Globus pallidus (tissue), 1 donor: Measurements from ENCODE around the gene PNLDC1.
"Not testable (repeated sequence)": the region's sequence is repeated elsewhere in the genome, so short reads cannot be mapped to it uniquely, and the experiment has no call there.

ENCODE experiments used
- DNase-seq: peaks from one replicate; pipeline ENCODE4 v3.0.0-alpha.2; 2015; ENCODE audit warnings: low spot score

Gene PNLDC1

DNA sequence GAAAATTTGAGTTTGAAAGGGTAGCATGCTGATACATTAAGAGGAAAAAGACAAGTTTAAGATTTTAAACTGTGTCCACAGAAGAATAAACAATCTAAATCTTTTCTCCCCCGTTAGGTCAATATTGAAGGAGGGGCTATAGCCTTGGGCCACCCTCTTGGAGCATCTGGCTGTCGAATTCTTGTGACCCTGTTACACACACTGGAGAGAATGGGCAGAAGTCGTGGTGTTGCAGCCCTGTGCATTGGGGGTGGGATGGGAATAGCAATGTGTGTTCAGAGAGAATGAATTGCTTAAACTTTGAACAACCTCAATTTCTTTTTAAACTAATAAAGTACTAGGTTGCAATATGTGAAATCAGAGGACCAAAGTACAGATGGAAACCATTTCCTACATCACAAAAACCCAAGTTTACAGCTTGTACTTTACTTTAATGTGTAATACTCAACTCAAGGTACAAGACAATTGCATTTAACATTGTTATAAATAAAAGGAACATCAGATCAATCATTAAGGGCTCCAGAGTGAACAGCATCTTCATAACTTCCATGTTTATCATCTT, 21.5 kb upstream of the PNLDC1 start:
- DNase-seq = no peak

- DNase-seq = no peak
These were observed 11.8 kb upstream of the PNLDC1 start for GRCh38 chr6:159788276-159788675.

DNA sequence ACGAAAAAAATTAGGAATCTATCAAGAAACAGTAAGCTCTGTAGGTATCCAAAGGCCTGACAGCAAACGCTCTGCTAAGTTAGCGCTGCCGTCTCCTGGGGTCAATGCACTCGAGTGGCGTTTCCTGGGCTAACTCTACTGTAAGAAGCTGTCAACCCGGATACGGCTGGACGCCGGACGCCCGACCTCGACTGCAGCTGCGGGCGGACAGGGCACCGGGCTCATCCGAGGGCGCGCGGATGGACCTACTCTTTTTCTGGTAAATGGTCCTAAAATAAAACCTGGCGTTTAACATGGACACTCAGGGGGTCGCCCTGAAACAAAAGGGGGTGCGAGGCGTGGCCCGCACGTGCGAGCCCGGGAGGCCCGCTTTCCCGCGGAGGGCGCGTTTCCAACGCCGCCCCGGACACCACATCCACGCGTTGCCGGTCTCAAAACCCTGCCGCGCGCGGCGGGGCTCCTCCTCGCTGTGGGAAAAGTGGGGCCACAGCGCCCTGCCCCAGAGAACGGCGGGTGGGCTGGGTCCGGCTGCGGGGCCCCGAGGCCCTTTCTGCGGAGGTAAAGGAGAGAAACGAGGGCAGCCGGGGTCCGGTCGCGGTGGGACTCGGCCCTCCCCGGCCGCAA, 11.2 kb upstream of the PNLDC1 start:
- no peak for DNase-seq

GRCh38 chr6:159789377-159790148, 10.5 kb upstream of the PNLDC1 start, which contains the start of gene TCP1:
TCP1 (minus strand) TSS chr6:159789602; CDS start chr6:159789468, 134 bp downstream.
- peak; percentile 100 for DNase-seq

GRCh38 chr6:159790149-159790955, 9.7 kb upstream of the PNLDC1 start, which contains the start of gene MRPL18:
MRPL18 (plus strand) TSS chr6:159790467; CDS start chr6:159790588, 121 bp downstream.
- peak; percentile 98 for DNase-seq

- DNase-seq = no peak
These were observed 9.0 kb upstream of the PNLDC1 start for GRCh38 chr6:159790956-159791598.

- DNase-seq = not testable (repeated sequence)
These were observed 5.1 kb upstream of the PNLDC1 start for GRCh38 chr6:159794976-159795375.

GRCh38 chr6:159797554-159797953, 2.5 kb upstream of the PNLDC1 start:
- no peak for DNase-seq

DNA sequence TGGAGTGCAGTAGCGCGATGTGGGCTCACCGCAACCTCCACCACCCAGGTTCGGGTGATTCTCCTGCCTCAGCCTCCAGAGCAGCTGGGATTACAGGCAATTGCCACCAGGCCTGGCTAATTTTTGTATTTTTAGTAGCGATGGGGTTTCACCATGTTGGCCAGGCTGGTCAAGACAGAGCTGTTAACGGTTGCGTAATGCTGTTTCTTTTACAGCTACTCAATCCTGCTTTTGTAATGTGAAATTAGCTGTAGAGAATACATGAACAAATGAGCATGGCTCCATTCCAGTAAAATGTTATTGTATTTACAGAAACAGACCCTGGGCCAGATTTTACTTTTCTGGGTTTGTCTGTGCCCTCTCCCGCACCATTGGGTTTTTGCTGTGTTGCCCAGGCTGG, 1.9 kb downstream of the PNLDC1 start:
- DNase-seq = no peak

DNA sequence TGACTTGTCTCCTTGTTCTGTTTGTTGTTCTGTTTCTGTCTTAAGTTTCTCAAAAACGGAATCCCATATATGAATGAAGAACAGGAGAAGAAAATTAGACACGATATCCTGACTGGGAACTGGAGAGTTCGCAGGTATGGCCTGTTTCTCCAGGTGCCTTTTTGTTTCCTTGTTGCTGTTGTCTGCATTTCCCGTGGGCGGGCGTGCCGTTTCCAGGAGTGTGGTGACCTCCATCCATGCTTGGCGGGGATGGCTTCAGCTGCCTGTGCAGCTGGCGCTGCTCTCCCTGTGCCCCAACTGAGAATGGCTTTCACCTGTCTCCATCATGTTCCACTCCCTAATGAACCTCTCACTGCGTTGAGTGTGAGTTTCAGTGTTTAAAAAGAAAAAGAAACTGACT, 4.4 kb downstream of the PNLDC1 start:
- no peak for DNase-seq

DNA sequence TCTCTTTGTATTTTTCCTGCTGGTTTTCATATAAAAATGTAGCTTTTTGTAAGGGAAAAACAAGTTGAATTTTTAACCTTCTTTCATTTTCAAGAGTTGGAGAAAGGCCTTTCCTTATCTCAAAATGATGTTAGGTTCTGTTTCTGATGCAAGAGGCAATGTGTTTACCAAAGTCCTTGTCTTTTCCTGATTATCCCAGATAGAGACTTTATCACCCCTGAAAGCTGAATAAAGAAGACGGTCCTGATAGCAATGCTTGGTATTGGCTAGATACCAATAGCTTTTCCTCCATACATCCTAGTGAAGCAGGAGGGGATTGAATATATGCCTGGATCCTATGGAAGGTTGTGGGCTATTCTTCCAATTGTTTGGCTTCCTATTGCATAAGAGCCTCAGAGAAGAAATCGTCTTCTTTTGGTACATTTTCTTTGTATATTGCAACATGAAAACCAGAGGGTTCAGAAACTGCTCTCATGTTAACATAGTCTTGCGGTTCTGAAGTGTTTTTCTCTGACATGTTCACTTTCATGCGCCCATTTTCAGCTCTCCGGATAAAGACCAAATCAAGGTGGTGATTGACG, 5.5 kb downstream of the PNLDC1 start:
- no peak for DNase-seq

DNA sequence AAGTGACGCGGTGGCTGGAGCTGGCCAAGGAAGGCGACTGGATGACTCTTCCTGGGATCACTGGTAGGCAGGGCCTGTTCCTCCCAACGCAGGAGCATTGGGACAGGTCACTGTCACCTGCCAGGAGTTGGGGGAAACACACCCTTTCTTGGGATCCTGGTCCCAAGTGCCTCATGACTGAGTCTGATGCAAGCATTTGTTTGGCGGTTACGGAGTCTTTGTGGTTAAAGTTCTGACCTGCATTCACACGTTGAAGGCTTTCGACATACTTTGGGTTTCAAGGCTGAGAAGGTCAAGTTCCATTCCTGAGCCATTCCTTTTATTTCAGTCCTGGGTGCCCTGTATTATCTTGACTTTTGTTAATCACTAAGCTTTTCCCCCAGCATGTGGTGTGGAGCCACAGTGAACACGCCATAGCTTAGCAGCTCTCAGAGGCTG, 6.0 kb downstream of the PNLDC1 start:
- no peak for DNase-seq

- DNase-seq = peak; percentile 38
These were observed 7.2 kb downstream of the PNLDC1 start for GRCh38 chr6:159807150-159807858.

- peak; percentile 75 for DNase-seq
These were observed 8.6 kb downstream of the PNLDC1 start for GRCh38 chr6:159808647-159809046.

- no peak for DNase-seq
These were observed 9.1 kb downstream of the PNLDC1 start for GRCh38 chr6:159809149-159809548.

DNA sequence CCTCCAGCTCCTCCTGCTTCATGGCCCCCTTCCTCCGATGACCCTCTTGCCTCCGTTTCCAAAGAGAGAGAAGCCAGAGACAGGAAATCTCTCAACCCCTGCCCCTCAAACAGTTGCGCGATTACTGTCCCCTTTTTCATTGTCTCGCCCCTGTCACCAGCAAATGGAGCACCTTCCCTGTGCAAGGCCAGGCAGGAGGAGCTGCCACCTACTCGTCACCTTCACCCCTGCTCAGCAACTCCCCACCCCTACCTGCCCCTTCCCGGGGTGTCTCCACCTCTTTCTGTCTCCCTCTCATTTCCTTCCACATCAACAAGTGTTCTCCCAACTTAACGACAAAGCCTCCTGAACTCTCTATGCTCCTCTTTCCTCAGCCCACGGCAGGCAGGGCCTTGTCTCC, 13.7 kb downstream of the PNLDC1 start:
- DNase-seq = no peak

GRCh38 chr6:159815410-159815809, 15.3 kb downstream of the PNLDC1 start:
- no peak for DNase-seq

- DNase-seq = not testable (repeated sequence)
These were observed 16.7 kb downstream of the PNLDC1 start for GRCh38 chr6:159816775-159817174.

- no peak for DNase-seq
These were observed 18.1 kb downstream of the PNLDC1 start for GRCh38 chr6:159817951-159818739.

- DNase-seq = no peak
These were observed 19.0 kb downstream of the PNLDC1 start for GRCh38 chr6:159819098-159819497.
